HepG2 (cell line): ENCODE measurements around the gene PLCD4. TPM values are rescaled to one million over a fixed set of nuclear protein-coding genes. Genes with fewer than 3 reads are reported as not detected.

Experiments
- ATF7-NPFF ChIP-seq: sonication (generic); formaldehyde crosslinking; IDR thresholded peaks from 2 replicates; pipeline ENCODE4 v1.8.1; 2023; ENCODE audit warnings: mild to moderate bottlenecking, low read depth, missing genetic modification reagents, moderate library complexity
- IKZF4 ChIP-seq: sonication (generic); formaldehyde crosslinking; IDR thresholded peaks from 2 replicates; pipeline ENCODE4 v1.5.1; 2020; ENCODE audit warnings: borderline replicate concordance, mild to moderate bottlenecking, low read depth, missing genetic modification reagents; ENCODE audit errors: not compliant biosample characterization
- KAT2B ChIP-seq: fragments of 150-350 bp; IDR thresholded peaks from 2 replicates; pipeline ENCODE4 v1.6.1; 2014; ENCODE audit warnings: low read depth, low read length, borderline replicate concordance
- MEIS1 ChIP-seq: sonication (generic); formaldehyde crosslinking; IDR thresholded peaks from 2 replicates; pipeline ENCODE4 v1.9.0; 2021; ENCODE audit warnings: mild to moderate bottlenecking, missing genetic modification reagents, moderate library complexity, borderline replicate concordance
- NFIB ChIP-seq: sonication (generic); formaldehyde crosslinking; IDR thresholded peaks from 2 replicates; pipeline ENCODE4 v1.9.0; 2021; ENCODE audit warnings: missing genetic modification reagents, mild to moderate bottlenecking, borderline replicate concordance
- THRA ChIP-seq: sonication (generic); formaldehyde crosslinking; IDR thresholded peaks from 2 replicates; pipeline ENCODE4 v1.4.0; 2020; ENCODE audit warnings: missing genetic modification reagents, borderline replicate concordance
- ZBTB2 ChIP-seq: sonication (generic); formaldehyde crosslinking; IDR thresholded peaks from 2 replicates; pipeline ENCODE4 v1.8.0; 2022; ENCODE audit warnings: low read depth, missing genetic modification reagents
- ZBTB33 ChIP-seq: sonication (generic); formaldehyde crosslinking; IDR thresholded peaks from 2 replicates; pipeline ENCODE4 v1.4.0; 2020; ENCODE audit warnings: missing genetic modification reagents
- ZC3H13 ChIP-seq: sonication (generic); formaldehyde crosslinking; IDR thresholded peaks from 2 replicates; pipeline ENCODE4 v1.8.1; 2023; ENCODE audit warnings: mild to moderate bottlenecking, missing genetic modification reagents, moderate library complexity
- ZNF34 ChIP-seq: sonication (generic); formaldehyde crosslinking; IDR thresholded peaks from 2 replicates; pipeline ENCODE4 v1.4.0; 2020; ENCODE audit warnings: mild to moderate bottlenecking, missing genetic modification reagents, borderline replicate concordance
- ZNF552 ChIP-seq: sonication (generic); formaldehyde crosslinking; IDR thresholded peaks from 2 replicates; pipeline ENCODE4 v1.9.0; 2022; ENCODE audit warnings: missing genetic modification reagents, mild to moderate bottlenecking, borderline replicate concordance
- ZNF749 ChIP-seq: sonication (generic); formaldehyde crosslinking; IDR thresholded peaks from 2 replicates; pipeline ENCODE4 v1.8.0; 2022; ENCODE audit warnings: mild to moderate bottlenecking, missing genetic modification reagents, moderate library complexity, borderline replicate concordance
- ZNF772 ChIP-seq: sonication (generic); formaldehyde crosslinking; IDR thresholded peaks from 2 replicates; pipeline ENCODE4 v1.5.0; 2020; ENCODE audit warnings: mild to moderate bottlenecking, missing genetic modification reagents
- ZNF879 ChIP-seq: sonication (generic); formaldehyde crosslinking; IDR thresholded peaks from 2 replicates; pipeline ENCODE4 v1.8.1; 2023; ENCODE audit warnings: missing genetic modification reagents
- polyA plus RNA-seq, 8 experiments: library from polyadenylated mRNA; depleted of rRNA in 3 of 8; stranded (reverse) in 7 of 8; unstranded in 1 of 8; fragments of >200 nt; fragmentation: Illumina TruSeq in 4 of 8; extraction: Trizol in 4 of 8; gene quantifications; 2 replicates each; pipeline versions ENCODE4 v1.2.1 to v1.2.3, GENCODE V29; 2011 to 2016; ENCODE audit warnings: low read depth in 4 of 8, missing spikeins in 1 of 8, mixed read lengths in 1 of 8; ENCODE audit not compliant: insufficient read depth in 1 of 8
- total RNA-seq, 5 experiments: library from RNA; depleted of rRNA; stranded (reverse); fragments of >200 nt; fragmentation: Illumina TruSeq; extraction: Trizol; gene quantifications; 2 replicates each; pipeline ENCODE4 v1.2.3, GENCODE V29; 2016; ENCODE audit warnings: low read depth in 1 of 5
- TF ChIP-seq, protein P1 (sequence below): sonication (generic); formaldehyde crosslinking; IDR thresholded peaks from 2 replicates; pipeline ENCODE4 v1.5.0; 2020; ENCODE audit warnings: missing genetic modification reagents, mild to moderate bottlenecking, borderline replicate concordance
- TF ChIP-seq, protein P2 (sequence below), 2 experiments: sonication (generic) in 1 of 2; formaldehyde crosslinking in 1 of 2; IDR thresholded peaks; 2 replicates each; pipeline versions ENCODE4 v1.4.0 to v1.6.1; 2016 to 2020; ENCODE audit warnings: borderline replicate concordance in 1 of 2, low read depth in 1 of 2, mild to moderate bottlenecking in 1 of 2, missing genetic modification reagents in 1 of 2

Gene PLCD4
- total and polyA plus RNA-seq, 2 of the 13 experiments (the other 11 are each of a cell fraction or from before 2014, with no cell fraction given), result 0.26 TPM; not detected in 1

GRCh38 chr2:218671654-218672566 is 64.2 kb downstream of the PLCD4 start, which contains the start of the genes RNF25 and STK36 (continued):
- TF ChIP-seq ZNF879 (CRISPR knock-in tag) (0 out of 2 replicates have a peak, but pooled peaks have one; percentile 8), ZNF749 (CRISPR knock-in tag) (no peak), ZBTB33 (CRISPR knock-in tag) (no peak), KAT2B (no peak), MEIS1 (peak; percentile 80; the same call in 1 of the 2 replicates), ZNF34 (CRISPR knock-in tag) (0 out of 2 replicates have a peak, but pooled peaks have one; percentile 26), ZBTB2 (CRISPR knock-in tag) (no peak), NFIB (CRISPR knock-in tag) (no peak), ZNF772 (peak; percentile 44; the same call in 1 of the 2 replicates), THRA (CRISPR knock-in tag) (peak; percentile 65; the same call in 1 of the 2 replicates), IKZF4 (CRISPR knock-in tag) (no peak), ZC3H13 (CRISPR knock-in tag) (0 out of 2 replicates have a peak, but pooled peaks have one; percentile 60), ZNF552 (no peak), ATF7-NPFF (CRISPR knock-in tag) (peak; percentile 78)
- TF ChIP-seq, protein P1, sequence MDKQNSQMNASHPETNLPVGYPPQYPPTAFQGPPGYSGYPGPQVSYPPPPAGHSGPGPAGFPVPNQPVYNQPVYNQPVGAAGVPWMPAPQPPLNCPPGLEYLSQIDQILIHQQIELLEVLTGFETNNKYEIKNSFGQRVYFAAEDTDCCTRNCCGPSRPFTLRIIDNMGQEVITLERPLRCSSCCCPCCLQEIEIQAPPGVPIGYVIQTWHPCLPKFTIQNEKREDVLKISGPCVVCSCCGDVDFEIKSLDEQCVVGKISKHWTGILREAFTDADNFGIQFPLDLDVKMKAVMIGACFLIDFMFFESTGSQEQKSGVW (CRISPR knock-in tag), result no peak
- TF ChIP-seq, protein P2, sequence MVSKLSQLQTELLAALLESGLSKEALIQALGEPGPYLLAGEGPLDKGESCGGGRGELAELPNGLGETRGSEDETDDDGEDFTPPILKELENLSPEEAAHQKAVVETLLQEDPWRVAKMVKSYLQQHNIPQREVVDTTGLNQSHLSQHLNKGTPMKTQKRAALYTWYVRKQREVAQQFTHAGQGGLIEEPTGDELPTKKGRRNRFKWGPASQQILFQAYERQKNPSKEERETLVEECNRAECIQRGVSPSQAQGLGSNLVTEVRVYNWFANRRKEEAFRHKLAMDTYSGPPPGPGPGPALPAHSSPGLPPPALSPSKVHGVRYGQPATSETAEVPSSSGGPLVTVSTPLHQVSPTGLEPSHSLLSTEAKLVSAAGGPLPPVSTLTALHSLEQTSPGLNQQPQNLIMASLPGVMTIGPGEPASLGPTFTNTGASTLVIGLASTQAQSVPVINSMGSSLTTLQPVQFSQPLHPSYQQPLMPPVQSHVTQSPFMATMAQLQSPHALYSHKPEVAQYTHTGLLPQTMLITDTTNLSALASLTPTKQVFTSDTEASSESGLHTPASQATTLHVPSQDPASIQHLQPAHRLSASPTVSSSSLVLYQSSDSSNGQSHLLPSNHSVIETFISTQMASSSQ (IDR thresholded peaks at IDR 0.05; ENCODE audit: low read depth), result no peak
- TF ChIP-seq, protein P2 (CRISPR knock-in tag; IDR thresholded peaks at IDR 0.05; ENCODE audit: borderline replicate concordance), result peak; percentile 61; the same call in 1 of the 2 replicates
